Activated naive CD8-positive, alpha-beta T cell (primary cell): Measurements from ENCODE around the gene USP10.

Experiments used
- H3K27ac Mint-ChIP-seq: one replicate; pipeline ENCODE4 v1.8.0; 2021; ENCODE audit warnings: mixed read lengths
- H3K27me3 Mint-ChIP-seq: one replicate; pipeline ENCODE4 v1.8.0; 2021; ENCODE audit warnings: mixed read lengths
- H3K36me3 Mint-ChIP-seq: one replicate; pipeline ENCODE4 v1.8.0; 2021; ENCODE audit warnings: mixed read lengths
- H3K4me1 Mint-ChIP-seq: one replicate; pipeline ENCODE4 v1.8.0; 2021; ENCODE audit warnings: low read depth, mixed read lengths
- H3K4me3 Mint-ChIP-seq: one replicate; pipeline ENCODE4 v1.8.0; 2021; ENCODE audit warnings: mild to moderate bottlenecking, mixed read lengths
- H3K9me3 Mint-ChIP-seq: one replicate; pipeline ENCODE4 v1.8.0; 2021; ENCODE audit warnings: low read depth, mixed read lengths

USP10 gene

GRCh38 chr16:84699712-84700445, at the start of gene USP10:
TSS of gene USP10 (plus strand) at chr16:84700000. CDS start at chr16:84700091, 91 bp downstream.
- H3K27me3 Mint-ChIP-seq: no peaks in the 10 kb centered on the region
- peaks cover 44% of the 10 kb centered on the region for H3K4me1 Mint-ChIP-seq
- peak within 1 kb of the TSS; percentile 97 for H3K27ac Mint-ChIP-seq
- H3K9me3 Mint-ChIP-seq: no peaks in the 10 kb centered on the region
- H3K4me3 Mint-ChIP-seq: peak within 1 kb of the TSS; percentile 99
- H3K36me3 Mint-ChIP-seq: no peaks in the 10 kb centered on the region

- no peaks in the 10 kb centered on the region for H3K27me3 Mint-ChIP-seq
- H3K36me3 Mint-ChIP-seq: peaks cover 7% of the 10 kb centered on the region
- H3K9me3 Mint-ChIP-seq: no peaks in the 10 kb centered on the region
- peak overlapping the region; percentile 78 for H3K4me3 Mint-ChIP-seq
- H3K4me1 Mint-ChIP-seq: peaks cover 55% of the 10 kb centered on the region
- H3K27ac Mint-ChIP-seq: peak overlapping the region; percentile 47
These were observed 49.5 kb upstream of the USP10 start for GRCh38 chr16:84650062-84650991.

GRCh38 chr16:84652566-84652965, 47.2 kb upstream of the USP10 start:
- Mint-ChIP-seq H3K9me3 (no peaks in the 10 kb centered on the region), H3K27ac (peak overlapping the region; percentile 18), H3K36me3 (peaks cover 7% of the 10 kb centered on the region), H3K4me3 (peak overlapping the region; percentile 31), H3K27me3 (no peaks in the 10 kb centered on the region), H3K4me1 (peaks cover 65% of the 10 kb centered on the region)

GRCh38 chr16:84654238-84654637, 45.6 kb upstream of the USP10 start:
- no peak overlapping the region for H3K27ac Mint-ChIP-seq
- H3K9me3 Mint-ChIP-seq: no peaks in the 10 kb centered on the region
- no peaks in the 10 kb centered on the region for H3K27me3 Mint-ChIP-seq
- peaks cover 69% of the 10 kb centered on the region for H3K4me1 Mint-ChIP-seq
- H3K4me3 Mint-ChIP-seq: no peak overlapping the region
- peaks cover 10% of the 10 kb centered on the region for H3K36me3 Mint-ChIP-seq

GRCh38 chr16:84654998-84655397, 44.8 kb upstream of the USP10 start:
- H3K4me1 Mint-ChIP-seq: peaks cover 63% of the 10 kb centered on the region
- H3K36me3 Mint-ChIP-seq: peaks cover 10% of the 10 kb centered on the region
- no peak overlapping the region for H3K27ac Mint-ChIP-seq
- no peaks in the 10 kb centered on the region for H3K27me3 Mint-ChIP-seq
- H3K9me3 Mint-ChIP-seq: no peaks in the 10 kb centered on the region
- H3K4me3 Mint-ChIP-seq: no peak overlapping the region

- no peaks in the 10 kb centered on the region for H3K9me3 Mint-ChIP-seq
- H3K27me3 Mint-ChIP-seq: no peaks in the 10 kb centered on the region
- H3K27ac Mint-ChIP-seq: peak overlapping the region; percentile 86
- H3K4me1 Mint-ChIP-seq: peaks cover 50% of the 10 kb centered on the region
- H3K36me3 Mint-ChIP-seq: peaks cover 5% of the 10 kb centered on the region
- H3K4me3 Mint-ChIP-seq: peak overlapping the region; percentile 49
These were observed 43.2 kb upstream of the USP10 start for GRCh38 chr16:84656649-84657048.

- no peak overlapping the region for H3K27ac Mint-ChIP-seq
- H3K27me3 Mint-ChIP-seq: no peaks in the 10 kb centered on the region
- peaks cover 5% of the 10 kb centered on the region for H3K36me3 Mint-ChIP-seq
- no peak overlapping the region for H3K4me3 Mint-ChIP-seq
- no peaks in the 10 kb centered on the region for H3K9me3 Mint-ChIP-seq
- H3K4me1 Mint-ChIP-seq: peaks cover 43% of the 10 kb centered on the region
These were observed 42.5 kb upstream of the USP10 start for GRCh38 chr16:84657229-84657837.

- Mint-ChIP-seq H3K36me3 (peaks cover 3% of the 10 kb centered on the region), H3K4me3 (no peak overlapping the region), H3K9me3 (no peaks in the 10 kb centered on the region), H3K27me3 (no peaks in the 10 kb centered on the region), H3K27ac (no peak overlapping the region), H3K4me1 (peaks cover 33% of the 10 kb centered on the region)
These were observed 41.1 kb upstream of the USP10 start for GRCh38 chr16:84658690-84659089.

- Mint-ChIP-seq H3K9me3 (no peaks in the 10 kb centered on the region), H3K36me3 (peaks cover 7% of the 10 kb centered on the region), H3K4me3 (no peak overlapping the region), H3K27ac (no peak overlapping the region), H3K27me3 (no peaks in the 10 kb centered on the region), H3K4me1 (peaks cover 32% of the 10 kb centered on the region)
These were observed 40.0 kb upstream of the USP10 start for GRCh38 chr16:84659656-84660300.

- no peaks in the 10 kb centered on the region for H3K27me3 Mint-ChIP-seq
- H3K4me3 Mint-ChIP-seq: no peak overlapping the region
- H3K9me3 Mint-ChIP-seq: no peaks in the 10 kb centered on the region
- H3K27ac Mint-ChIP-seq: no peak overlapping the region
- peaks cover 24% of the 10 kb centered on the region for H3K4me1 Mint-ChIP-seq
- peaks cover 7% of the 10 kb centered on the region for H3K36me3 Mint-ChIP-seq
These were observed 38.8 kb upstream of the USP10 start for GRCh38 chr16:84660973-84661372.

- Mint-ChIP-seq H3K36me3 (peaks cover 7% of the 10 kb centered on the region), H3K27ac (no peak overlapping the region), H3K4me1 (peaks cover 19% of the 10 kb centered on the region), H3K27me3 (no peaks in the 10 kb centered on the region), H3K9me3 (no peaks in the 10 kb centered on the region), H3K4me3 (no peak overlapping the region)
These were observed 38.3 kb upstream of the USP10 start for GRCh38 chr16:84661418-84662060.

- Mint-ChIP-seq H3K4me3 (no peak overlapping the region), H3K4me1 (peaks cover 14% of the 10 kb centered on the region), H3K36me3 (peaks cover 7% of the 10 kb centered on the region)
These were observed 37.3 kb upstream of the USP10 start for GRCh38 chr16:84662471-84662870.

GRCh38 chr16:84663433-84664101, 36.2 kb upstream of the USP10 start:
- Mint-ChIP-seq H3K27me3 (no peaks in the 10 kb centered on the region), H3K4me1 (peaks cover 7% of the 10 kb centered on the region), H3K36me3 (peaks cover 4% of the 10 kb centered on the region), H3K4me3 (no peak overlapping the region), H3K27ac (no peak overlapping the region), H3K9me3 (no peaks in the 10 kb centered on the region)

More at GRCh38 chr16:84662471-84662870, 37.3 kb upstream of the USP10 start:
- no peaks in the 10 kb centered on the region for H3K9me3 Mint-ChIP-seq
- H3K27ac Mint-ChIP-seq: no peak overlapping the region
- H3K27me3 Mint-ChIP-seq: no peaks in the 10 kb centered on the region

GRCh38 chr16:84665359-84665758, 34.4 kb upstream of the USP10 start:
- H3K27me3 Mint-ChIP-seq: no peaks in the 10 kb centered on the region
- H3K9me3 Mint-ChIP-seq: no peaks in the 10 kb centered on the region
- H3K27ac Mint-ChIP-seq: no peak overlapping the region
- no peak overlapping the region for H3K4me3 Mint-ChIP-seq
- H3K36me3 Mint-ChIP-seq: peaks cover 4% of the 10 kb centered on the region
- H3K4me1 Mint-ChIP-seq: peaks cover 4% of the 10 kb centered on the region
